ENCODE measurements around the gene ATAD5.
"Not testable (repeated sequence)": the region's sequence is repeated elsewhere in the genome, so short reads cannot be mapped to it uniquely, and the experiment has no call there.

GRCh38 chr17:30929861-30930260 is 98.1 kb downstream of the ATAD5 start:
- not testable (repeated sequence) for TF ChIP-seq CTCF (IDR thresholded peaks at IDR 0.05); E2F5 (CRISPR knock-in tag; IDR thresholded peaks at IDR 0.05); MXD4 (CRISPR knock-in tag; IDR thresholded peaks at IDR 0.05; ENCODE audit: borderline replicate concordance); MYBL2 (CRISPR knock-in tag; IDR thresholded peaks at IDR 0.05); NR2C2 (CRISPR knock-in tag; IDR thresholded peaks at IDR 0.05); PRDM15 (CRISPR knock-in tag; IDR thresholded peaks at IDR 0.05); IRF1 (CRISPR knock-in tag; IDR thresholded peaks at IDR 0.05); ELF4 (CRISPR knock-in tag; IDR thresholded peaks at IDR 0.05; ENCODE audit: low read depth); TEAD4 (CRISPR knock-in tag; IDR thresholded peaks at IDR 0.05); FOXP4 (CRISPR knock-in tag; IDR thresholded peaks at IDR 0.05); GTF2I (CRISPR knock-in tag; conservative IDR thresholded peaks at IDR 0.05); CBFB (CRISPR knock-in tag; IDR thresholded peaks at IDR 0.05; ENCODE audit: low read depth); NR3C1 (CRISPR knock-in tag; conservative IDR thresholded peaks at IDR 0.05; ENCODE audit: low read depth); ATF2 (CRISPR knock-in tag; IDR thresholded peaks at IDR 0.05; ENCODE audit: borderline replicate concordance, low read depth)
